Endothelial cell of umbilical vein (primary cell): ENCODE results near the gene KLC3. TPM values are rescaled to one million over a fixed set of nuclear protein-coding genes. Genes with fewer than 3 reads are reported as not detected.

ENCODE experiments used
- BruUV-seq: library from RNA; stranded (reverse); fragments of 400-500 nt; replicated peaks from 2 replicates; lab custom pipeline; 2021; lab: Mats Ljungman, UMichigan
- CTCF ChIA-PET: fragments of 300-600, 350-600 bp; sonication (Branson Sonifier 250); formaldehyde crosslinking; loops from one replicate; lab custom pipeline; 2021; ENCODE audit warnings: antibody characterized with exemption, inconsistent platforms; lab: Charles Lee
- POLR2A ChIA-PET: fragments of 300-600, 350-600 bp; sonication (Branson Sonifier 250); formaldehyde crosslinking; loops from one replicate; lab custom pipeline; 2021; ENCODE audit warnings: antibody characterized with exemption, inconsistent platforms; lab: Charles Lee
- DNase-seq: peaks from one replicate; pipeline ENCODE4 v3.0.0-alpha.2; 2011; ENCODE audit warnings: low read depth, low spot score
- FAIRE-seq: peaks from 2 replicates; lab custom pipeline; 2011; peaks lifted over from hg19 to GRCh38; lab: Jason Lieb, UNC
- H2AFZ ChIP-seq: 2 replicates; pipeline ENCODE4 v1.6.0; 2012; ENCODE audit warnings: low read depth, low read length, control low read depth, inconsistent platforms
- H3K27ac ChIP-seq: 2 replicates; pipeline ENCODE4 v1.5.1; 2011; ENCODE audit warnings: low read depth, mild to moderate bottlenecking, control low read depth, low read length, moderate library complexity; ENCODE audit not compliant: insufficient read depth
- H3K27me3 ChIP-seq, 2 experiments: 2 replicates each; pipeline versions ENCODE4 v1.6.0 to v1.6.1; 2011; ENCODE audit warnings: low read length in 2 of 2, mixed read lengths in 1 of 2; ENCODE audit not compliant: control insufficient read depth in 2 of 2, insufficient read depth in 2 of 2
- H3K36me3 ChIP-seq, 2 experiments: 2 replicates in 1 of 2; 3 replicates in 1 of 2; pipeline ENCODE4 v1.5.1; 2011; ENCODE audit warnings: low read length in 2 of 2, mild to moderate bottlenecking in 1 of 2, moderate library complexity in 1 of 2; ENCODE audit not compliant: control insufficient read depth in 2 of 2, insufficient read depth in 2 of 2; ENCODE audit errors: extremely low read depth in 1 of 2
- H3K4me1 ChIP-seq: 3 replicates; pipeline ENCODE4 v1.5.1; 2011; ENCODE audit warnings: mild to moderate bottlenecking, low read length; ENCODE audit not compliant: control insufficient read depth, insufficient read depth; ENCODE audit errors: extremely low read depth
- H3K4me2 ChIP-seq: 2 replicates; pipeline ENCODE4 v1.6.1; 2011; ENCODE audit warnings: low read length, control low read depth, mixed read lengths; ENCODE audit not compliant: insufficient read depth
- H3K4me3 ChIP-seq, 3 experiments: fragments of 200-600 bp in 1 of 3; sonication (generic), shearing (Covaris generic) in 1 of 3; replicated peaks in 1 of 3; 2 replicates each; pipeline ENCODE4 v1.5.1; 2011 to 2016; ENCODE audit warnings: control low read depth in 3 of 3, low read length in 3 of 3, mild to moderate bottlenecking in 2 of 3, inconsistent platforms in 1 of 3, low read depth in 1 of 3, moderate library complexity in 1 of 3; ENCODE audit not compliant: insufficient read depth in 1 of 3
- H3K79me2 ChIP-seq: 2 replicates; pipeline ENCODE4 v1.6.0; 2012; ENCODE audit warnings: low read length, inconsistent platforms; ENCODE audit not compliant: control insufficient read depth, insufficient read depth
- H3K9ac ChIP-seq: replicated peaks from 2 replicates; pipeline ENCODE3; 2011; ENCODE audit warnings: low read length, control low read depth; ENCODE audit not compliant: insufficient read depth; ENCODE audit errors: extremely low read depth
- H3K9me1 ChIP-seq: replicated peaks from 3 replicates; pipeline ENCODE4 v1.6.0; 2011; ENCODE audit warnings: mild to moderate bottlenecking, low read length; ENCODE audit not compliant: control insufficient read depth, insufficient read depth; ENCODE audit errors: extremely low read depth
- H3K9me3 ChIP-seq: replicated peaks from 2 replicates; pipeline ENCODE4 v1.5.1; 2012; ENCODE audit warnings: low read length, inconsistent platforms; ENCODE audit not compliant: control insufficient read depth, insufficient read depth
- H4K20me1 ChIP-seq: replicated peaks from 2 replicates; pipeline ENCODE3; 2011; ENCODE audit warnings: mild to moderate bottlenecking, low read length; ENCODE audit not compliant: control insufficient read depth, insufficient read depth; ENCODE audit errors: extremely low read depth
- EZH2 ChIP-seq: IDR thresholded peaks from 2 replicates; pipeline ENCODE4 v1.6.1; 2012; ENCODE audit warnings: borderline replicate concordance, low read depth, mild to moderate bottlenecking, moderate library complexity, low read length, inconsistent platforms; ENCODE audit not compliant: severe bottlenecking
- FOS ChIP-seq: IDR thresholded peaks from 2 replicates; pipeline ENCODE4 v1.6.1; 2011; ENCODE audit warnings: mild to moderate bottlenecking, low read length, moderate library complexity, borderline replicate concordance; ENCODE audit not compliant: insufficient read depth
- GATA2 ChIP-seq: IDR thresholded peaks from 2 replicates; pipeline ENCODE4 v1.7.0; 2011; ENCODE audit warnings: low read depth, mild to moderate bottlenecking, moderate library complexity, mixed read lengths, low read length; ENCODE audit not compliant: insufficient read length, insufficient read depth
- JUN ChIP-seq: IDR thresholded peaks from 2 replicates; pipeline ENCODE4 v1.6.1; 2011; ENCODE audit warnings: borderline replicate concordance, low read depth; ENCODE audit not compliant: insufficient read length, insufficient read depth
- MYC ChIP-seq: IDR thresholded peaks from one replicate; pipeline ENCODE4 v1.6.1; 2011; ENCODE audit warnings: mild to moderate bottlenecking, low read depth, low read length
- POLR2A ChIP-seq: IDR thresholded peaks from 2 replicates; pipeline ENCODE4 v1.6.1; 2012; ENCODE audit warnings: low read depth, mild to moderate bottlenecking, control low read depth, low read length
- POLR2AphosphoS5 ChIP-seq: IDR thresholded peaks from 2 replicates; pipeline ENCODE4 v1.6.1; 2012; ENCODE audit warnings: low read depth, mild to moderate bottlenecking, control low read depth, low read length, moderate library complexity; ENCODE audit not compliant: insufficient read depth
- dilution Hi-C: fragments of 300-500 bp; cut with MboI; formaldehyde crosslinking; loops from one replicate; pipeline ENCODE4 v1.15.0; 2019; ENCODE audit warnings: low sequenced_read_pairs; ENCODE audit not compliant: extremely low pct_ligation_motif_present
- intact Hi-C: fragments of 100-400 bp; cut with micrococcal nuclease; formaldehyde crosslinking; loops from one replicate; pipeline ENCODE4 v1.10.0; 2022
- polyA plus RNA-seq, 4 experiments: library from polyadenylated mRNA; depleted of rRNA in 3 of 4; stranded (reverse) in 3 of 4; unstranded in 1 of 4; fragments of >200 nt; gene quantifications; 2 replicates each; pipeline versions ENCODE4 v1.2.1 to v1.2.3, GENCODE V29; 2011 to 2012; ENCODE audit warnings: missing spikeins in 1 of 4
- total RNA-seq: library from RNA; stranded (reverse); gene quantifications from 2 replicates; pipeline ENCODE4 v1.2.3, GENCODE V29; 2021
- TF ChIP-seq, protein P1 (sequence below): IDR thresholded peaks from 2 replicates; pipeline ENCODE4 v1.6.1; 2011; ENCODE audit not compliant: insufficient read depth, insufficient read length
- TF ChIP-seq, protein P2 (sequence below), 2 donors: IDR thresholded peaks; 1 replicate in 1 of 2; 2 replicates in 1 of 2; pipeline ENCODE4 v1.5.1; 2011; ENCODE audit warnings: low read length in 2 of 2, mild to moderate bottlenecking in 2 of 2, moderate library complexity in 2 of 2, control low read depth in 1 of 2, inconsistent platforms in 1 of 2, low read depth in 1 of 2; ENCODE audit not compliant: insufficient read depth in 1 of 2; ENCODE audit errors: extremely low read depth in 1 of 2

The KLC3 gene
- total and polyA plus RNA-seq, 2 donors (not counting 3 experiments of a cell fraction or from before 2014, with no cell fraction given), result not detected

DNA sequence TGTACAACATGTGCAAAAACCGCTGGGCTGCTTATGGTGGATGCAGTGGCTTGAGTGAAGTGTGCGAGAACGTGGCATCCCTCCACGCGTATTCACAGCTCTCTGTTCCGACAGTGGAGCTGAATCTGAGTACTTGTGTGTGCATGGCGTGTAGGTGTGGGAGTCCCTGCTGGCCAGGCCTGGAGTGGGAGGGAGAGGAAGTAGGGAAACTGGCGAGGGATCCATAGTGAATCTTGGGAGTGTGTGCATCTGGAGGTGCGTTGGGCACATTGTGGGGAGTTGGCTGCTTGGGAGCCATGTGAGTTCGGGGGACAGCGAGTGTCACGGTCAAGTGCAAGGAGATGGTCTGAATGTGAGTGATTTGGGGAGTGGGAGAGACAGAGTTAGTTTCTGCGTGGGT, 2.4 kb downstream of the KLC3 start:
- Histone ChIP-seq H3K9ac (no peak overlapping the region), H3K4me3 (no peak overlapping the region), H3K36me3 (no peaks in the 10 kb centered on the region), H3K27ac (no peak overlapping the region), H3K9me3 (no peaks in the 10 kb centered on the region), H3K4me2 (no peak overlapping the region), H3K9me1 (no peaks in the 10 kb centered on the region), H4K20me1 (no peaks in the 10 kb centered on the region), H2AFZ (no peak overlapping the region), H3K4me1 (peaks cover 2% of the 10 kb centered on the region), H3K27me3 (peaks cover 5% of the 10 kb centered on the region in 2 experiments), H3K79me2 (no peaks in the 10 kb centered on the region)
- intact Hi-C loops, result no loop called here
- DNase-seq (no peak), FAIRE-seq (no peak)
- no peak for TF ChIP-seq POLR2A
- no peak for TF ChIP-seq JUN
- TF ChIP-seq FOS, result no peak
- no peak for TF ChIP-seq GATA2
- no peak for TF ChIP-seq POLR2AphosphoS5
- TF ChIP-seq EZH2, result no peak
- TF ChIP-seq, protein P1, sequence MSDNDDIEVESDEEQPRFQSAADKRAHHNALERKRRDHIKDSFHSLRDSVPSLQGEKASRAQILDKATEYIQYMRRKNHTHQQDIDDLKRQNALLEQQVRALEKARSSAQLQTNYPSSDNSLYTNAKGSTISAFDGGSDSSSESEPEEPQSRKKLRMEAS, result no peak
- TF ChIP-seq, protein P2, sequence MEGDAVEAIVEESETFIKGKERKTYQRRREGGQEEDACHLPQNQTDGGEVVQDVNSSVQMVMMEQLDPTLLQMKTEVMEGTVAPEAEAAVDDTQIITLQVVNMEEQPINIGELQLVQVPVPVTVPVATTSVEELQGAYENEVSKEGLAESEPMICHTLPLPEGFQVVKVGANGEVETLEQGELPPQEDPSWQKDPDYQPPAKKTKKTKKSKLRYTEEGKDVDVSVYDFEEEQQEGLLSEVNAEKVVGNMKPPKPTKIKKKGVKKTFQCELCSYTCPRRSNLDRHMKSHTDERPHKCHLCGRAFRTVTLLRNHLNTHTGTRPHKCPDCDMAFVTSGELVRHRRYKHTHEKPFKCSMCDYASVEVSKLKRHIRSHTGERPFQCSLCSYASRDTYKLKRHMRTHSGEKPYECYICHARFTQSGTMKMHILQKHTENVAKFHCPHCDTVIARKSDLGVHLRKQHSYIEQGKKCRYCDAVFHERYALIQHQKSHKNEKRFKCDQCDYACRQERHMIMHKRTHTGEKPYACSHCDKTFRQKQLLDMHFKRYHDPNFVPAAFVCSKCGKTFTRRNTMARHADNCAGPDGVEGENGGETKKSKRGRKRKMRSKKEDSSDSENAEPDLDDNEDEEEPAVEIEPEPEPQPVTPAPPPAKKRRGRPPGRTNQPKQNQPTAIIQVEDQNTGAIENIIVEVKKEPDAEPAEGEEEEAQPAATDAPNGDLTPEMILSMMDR (IDR thresholded peaks at IDR 0.05; ENCODE audit: extremely low read depth in 1 of 2, insufficient read depth in 1 of 2, low read depth in 1 of 2, low read length in 2 of 2), result no peak
- no peak for TF ChIP-seq MYC
- ChIA-PET CTCF (no interaction called here), POLR2A (no interaction called here)
- BruUV-seq, result no TSS peak
- dilution Hi-C loops, result no loop called here
